HEK293 (cell line): Measurements from ENCODE around the gene IL22RA1.

ENCODE experiments used
- CTCF ChIA-PET: fragments of 350-600 bp; formaldehyde crosslinking; extraction: SDS; loops from one replicate; lab custom pipeline; 2021; ENCODE audit warnings: antibody characterized with exemption; lab: Yijun Ruan, JAX
- POLR2A ChIA-PET: fragments of 300-600 bp; formaldehyde crosslinking; extraction: SDS; loops from one replicate; lab custom pipeline; 2020; ENCODE audit warnings: antibody characterized with exemption, inconsistent platforms; lab: Yijun Ruan, JAX
- H3K27ac ChIP-seq: fragments of 200-500 bp; sonication (Bioruptor generic); 2 replicates; pipeline ENCODE4 v1.5.1; 2014; ENCODE audit warnings: low read depth, low read length, control low read depth, inconsistent platforms; ENCODE audit errors: extremely low read depth
- H3K36me3 ChIP-seq, 2 experiments: fragments of 200-500 bp in 1 of 2; sonication (Bioruptor generic) in 1 of 2; 1 replicate in 1 of 2; 2 replicates in 1 of 2; pipeline ENCODE4 v1.5.1; 2014 to 2017; ENCODE audit warnings: inconsistent platforms in 2 of 2, low read length in 2 of 2; ENCODE audit not compliant: control insufficient read depth in 2 of 2, insufficient read depth in 1 of 2
- H3K4me1 ChIP-seq: fragments of 200-500 bp; sonication (Bioruptor generic); 2 replicates; pipeline ENCODE4 v1.5.1; 2014; ENCODE audit warnings: mild to moderate bottlenecking, low read length, inconsistent platforms; ENCODE audit not compliant: control insufficient read depth, insufficient read depth
- H3K4me3 ChIP-seq: 2 replicates; pipeline ENCODE4 v1.5.1; 2011; ENCODE audit warnings: low read depth, mild to moderate bottlenecking, control low read depth, low read length, moderate library complexity
- H3K9me3 ChIP-seq: fragments of 200-500 bp; sonication (Bioruptor generic); 2 replicates; pipeline ENCODE4 v1.5.1; 2014; ENCODE audit warnings: low read depth, low read length, inconsistent platforms; ENCODE audit not compliant: control insufficient read depth, insufficient read depth
- HIC1 ChIP-seq: fragments of 450-650 bp; formaldehyde crosslinking; IDR thresholded peaks from 2 replicates; pipeline ENCODE4 v1.5.1; 2016; ENCODE audit warnings: missing biosample characterization, missing genetic modification characterization
- HOXA7 ChIP-seq: sonication (generic); formaldehyde crosslinking; IDR thresholded peaks from 2 replicates; pipeline ENCODE4 v1.8.1; 2022; ENCODE audit warnings: missing genetic modification reagents, borderline replicate concordance
- HOXC10 ChIP-seq: sonication (generic); formaldehyde crosslinking; IDR thresholded peaks from 2 replicates; pipeline ENCODE4 v1.8.1; 2023; ENCODE audit warnings: mild to moderate bottlenecking, missing genetic modification reagents
- OSR2 ChIP-seq: fragments of 450-650 bp; formaldehyde crosslinking; IDR thresholded peaks from 2 replicates; pipeline ENCODE4 v1.5.1; 2016; ENCODE audit warnings: missing biosample characterization, missing genetic modification characterization
- OVOL3 ChIP-seq: fragments of 450-650 bp; formaldehyde crosslinking; IDR thresholded peaks from 2 replicates; pipeline ENCODE4 v1.5.1; 2016; ENCODE audit warnings: missing biosample characterization, missing genetic modification characterization
- PRDM2 ChIP-seq: fragments of 450-650 bp; formaldehyde crosslinking; IDR thresholded peaks from 2 replicates; pipeline ENCODE4 v1.5.1; 2016; ENCODE audit warnings: missing biosample characterization, missing genetic modification characterization, borderline replicate concordance
- SP2 ChIP-seq: fragments of 450-650 bp; formaldehyde crosslinking; IDR thresholded peaks from 2 replicates; pipeline ENCODE4 v1.5.1; 2016; ENCODE audit warnings: missing biosample characterization, missing genetic modification characterization
- TCF7L2 ChIP-seq: IDR thresholded peaks from 2 replicates; pipeline ENCODE4 v1.6.1; 2011; ENCODE audit warnings: low read depth, mild to moderate bottlenecking, inconsistent platforms, low read length, moderate library complexity, borderline replicate concordance
- WT1 ChIP-seq: fragments of 450-650 bp; formaldehyde crosslinking; IDR thresholded peaks from 2 replicates; pipeline ENCODE4 v1.5.1; 2016; ENCODE audit warnings: missing biosample characterization, missing genetic modification characterization
- ZBTB1 ChIP-seq: fragments of 450-650 bp; formaldehyde crosslinking; IDR thresholded peaks from 2 replicates; pipeline ENCODE4 v1.5.1; 2016; ENCODE audit warnings: missing biosample characterization, missing genetic modification characterization
- ZBTB48 ChIP-seq: fragments of 450-650 bp; formaldehyde crosslinking; IDR thresholded peaks from 2 replicates; pipeline ENCODE4 v1.5.1; 2016; ENCODE audit warnings: missing biosample characterization, missing genetic modification characterization
- ZBTB6 ChIP-seq: fragments of 450-650 bp; formaldehyde crosslinking; IDR thresholded peaks from 2 replicates; pipeline ENCODE4 v1.5.1; 2017; ENCODE audit warnings: missing biosample characterization, missing genetic modification characterization
- ZFHX2 ChIP-seq: fragments of 450-650 bp; formaldehyde crosslinking; conservative IDR thresholded peaks from 2 replicates; pipeline ENCODE4 v1.5.1; 2016; ENCODE audit warnings: missing biosample characterization, missing genetic modification characterization
- ZNF10 ChIP-seq: fragments of 450-650 bp; formaldehyde crosslinking; IDR thresholded peaks from 2 replicates; pipeline ENCODE4 v1.5.1; 2017; ENCODE audit warnings: missing biosample characterization, missing genetic modification characterization
- ZNF211 ChIP-seq: fragments of 450-650 bp; formaldehyde crosslinking; IDR thresholded peaks from 2 replicates; pipeline ENCODE4 v1.5.1; 2016; ENCODE audit warnings: low read depth, missing biosample characterization, missing genetic modification characterization
- ZNF221 ChIP-seq: fragments of 450-650 bp; formaldehyde crosslinking; IDR thresholded peaks from 2 replicates; pipeline ENCODE4 v1.5.1; 2017; ENCODE audit warnings: missing biosample characterization, missing genetic modification characterization, borderline replicate concordance
- ZNF302 ChIP-seq: fragments of 450-650 bp; formaldehyde crosslinking; IDR thresholded peaks from 2 replicates; pipeline ENCODE4 v1.5.1; 2016; ENCODE audit warnings: missing biosample characterization, missing genetic modification characterization, low read depth
- ZNF48 ChIP-seq: fragments of 450-650 bp; formaldehyde crosslinking; IDR thresholded peaks from 2 replicates; pipeline ENCODE4 v1.5.1; 2016; ENCODE audit warnings: missing biosample characterization, missing genetic modification characterization
- ZNF510 ChIP-seq: fragments of 450-650 bp; formaldehyde crosslinking; IDR thresholded peaks from 2 replicates; pipeline ENCODE4 v1.5.1; 2018; ENCODE audit warnings: mild to moderate bottlenecking, missing genetic modification characterization, missing biosample characterization; ENCODE audit not compliant: insufficient replicate concordance
- ZNF514 ChIP-seq: fragments of 450-650 bp; formaldehyde crosslinking; IDR thresholded peaks from 2 replicates; pipeline ENCODE4 v1.5.1; 2016; ENCODE audit warnings: missing biosample characterization, missing genetic modification characterization
- ZNF558 ChIP-seq: fragments of 450-650 bp; formaldehyde crosslinking; IDR thresholded peaks from 2 replicates; pipeline ENCODE4 v1.5.1; 2016; ENCODE audit warnings: missing biosample characterization, missing genetic modification characterization
- ZNF585B ChIP-seq: fragments of 450-650 bp; formaldehyde crosslinking; IDR thresholded peaks from 2 replicates; pipeline ENCODE4 v1.5.1; 2016; ENCODE audit warnings: missing biosample characterization, missing genetic modification characterization
- ZNF623 ChIP-seq: fragments of 450-650 bp; formaldehyde crosslinking; IDR thresholded peaks from 2 replicates; pipeline ENCODE4 v1.5.1; 2016; ENCODE audit warnings: missing biosample characterization, missing genetic modification characterization
- ZNF660 ChIP-seq: fragments of 450-650 bp; IDR thresholded peaks from 2 replicates; pipeline ENCODE4 v1.5.1; 2018; ENCODE audit warnings: missing biosample characterization, mild to moderate bottlenecking, missing genetic modification characterization
- ZNF670 ChIP-seq: fragments of 450-650 bp; formaldehyde crosslinking; IDR thresholded peaks from 2 replicates; pipeline ENCODE4 v1.5.1; 2016; ENCODE audit warnings: missing biosample characterization, missing genetic modification characterization, low read depth
- ZSCAN30 ChIP-seq: fragments of 450-650 bp; IDR thresholded peaks from 2 replicates; pipeline ENCODE4 v1.5.1; 2018; ENCODE audit warnings: missing biosample characterization, mild to moderate bottlenecking, missing genetic modification characterization, moderate library complexity
- ZXDB ChIP-seq: fragments of 450-650 bp; formaldehyde crosslinking; IDR thresholded peaks from 2 replicates; pipeline ENCODE4 v1.5.1; 2016; ENCODE audit warnings: missing biosample characterization, missing genetic modification characterization
- TF ChIP-seq, protein P1 (sequence below): fragments of 450-650 bp; formaldehyde crosslinking; IDR thresholded peaks from 2 replicates; pipeline ENCODE4 v1.5.1; 2016; ENCODE audit warnings: missing biosample characterization, missing genetic modification characterization

IL22RA1 gene

GRCh38 chr1:24186031-24186710 is 43.2 kb upstream of the IL22RA1 start (continued):
- TF ChIP-seq ZBTB6 (tag by site-specific recombination) = no peak
- no peak for TF ChIP-seq ZNF302
- no peak for TF ChIP-seq HOXA7 (CRISPR knock-in tag)
- peak; percentile 86 for TF ChIP-seq ZNF10 (tag by site-specific recombination)
- TF ChIP-seq ZNF211 (tag by site-specific recombination) = no peak
- peak; percentile 57 for TF ChIP-seq ZFHX2 (tag by site-specific recombination)
- no peak for TF ChIP-seq ZNF558 (tag by site-specific recombination)
- no peak for TF ChIP-seq ZBTB1 (tag by site-specific recombination)
- no peak for TF ChIP-seq WT1 (tag by site-specific recombination)
- TF ChIP-seq ZNF660 (tag by site-specific recombination) = no peak
- TF ChIP-seq ZNF221 (tag by site-specific recombination) = no peak
- no peak for TF ChIP-seq ZNF514 (tag by site-specific recombination)
- TF ChIP-seq, all 188 proteins: peak for 5

- Histone ChIP-seq H3K4me3 (no peak overlapping the region), H3K4me1 (peaks cover 3% of the 10 kb centered on the region), H3K36me3 (peaks cover 3 to 16% of the 10 kb centered on the region in 2 experiments; a peak in 2 of 3 replicates), H3K9me3 (no peaks in the 10 kb centered on the region), H3K27ac (no peak overlapping the region)
- POLR2A ChIA-PET = no interaction called here
- CTCF ChIA-PET = interaction anchor here (0.6 to 1.6 kb wide), 7 partner anchors 14 to 306 kb away, joined by 4 to 11 read pairs (median 4); no protein-coding TSS in a partner anchor
- TF ChIP-seq SP2 (tag by site-specific recombination) = no peak
- TF ChIP-seq ZBTB48 = no peak
- TF ChIP-seq OVOL3 (tag by site-specific recombination) = no peak
- no peak for TF ChIP-seq ZNF585B (tag by site-specific recombination)
- TF ChIP-seq ZNF514 (tag by site-specific recombination) = no peak
- no peak for TF ChIP-seq ZSCAN30 (tag by site-specific recombination)
- no peak for TF ChIP-seq ZNF670 (tag by site-specific recombination)
- no peak for TF ChIP-seq ZXDB (tag by site-specific recombination)
- TF ChIP-seq HIC1 (tag by site-specific recombination) = no peak
- TF ChIP-seq TCF7L2 = no peak
- TF ChIP-seq ZNF510 (tag by site-specific recombination) = no peak
- TF ChIP-seq ZNF623 (tag by site-specific recombination) = no peak
- no peak for TF ChIP-seq OSR2 (tag by site-specific recombination)
- TF ChIP-seq ZNF48 (tag by site-specific recombination) = no peak
- TF ChIP-seq, protein P1, sequence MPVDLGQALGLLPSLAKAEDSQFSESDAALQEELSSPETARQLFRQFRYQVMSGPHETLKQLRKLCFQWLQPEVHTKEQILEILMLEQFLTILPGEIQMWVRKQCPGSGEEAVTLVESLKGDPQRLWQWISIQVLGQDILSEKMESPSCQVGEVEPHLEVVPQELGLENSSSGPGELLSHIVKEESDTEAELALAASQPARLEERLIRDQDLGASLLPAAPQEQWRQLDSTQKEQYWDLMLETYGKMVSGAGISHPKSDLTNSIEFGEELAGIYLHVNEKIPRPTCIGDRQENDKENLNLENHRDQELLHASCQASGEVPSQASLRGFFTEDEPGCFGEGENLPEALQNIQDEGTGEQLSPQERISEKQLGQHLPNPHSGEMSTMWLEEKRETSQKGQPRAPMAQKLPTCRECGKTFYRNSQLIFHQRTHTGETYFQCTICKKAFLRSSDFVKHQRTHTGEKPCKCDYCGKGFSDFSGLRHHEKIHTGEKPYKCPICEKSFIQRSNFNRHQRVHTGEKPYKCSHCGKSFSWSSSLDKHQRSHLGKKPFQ (tag by site-specific recombination) = no peak
- no peak for TF ChIP-seq HOXC10 (CRISPR knock-in tag)
- TF ChIP-seq PRDM2 = no peak
These were observed 42.1 kb upstream of the IL22RA1 start for GRCh38 chr1:24185076-24185475.
